Spleen (tissue), 11 donors: Measurements from ENCODE around the gene BACH2. TPM values are rescaled to one million over a fixed set of nuclear protein-coding genes. Genes with fewer than 3 reads are reported as not detected.

ENCODE experiments used
- DNase-seq: peaks from one replicate; pipeline ENCODE4 v3.0.0-alpha.2; 2020
- H3K27ac ChIP-seq, 8 donors: fragments of 200-600 bp; sonication (generic) in 7 of 8; 1 replicate in 4 of 8; 2 replicates in 4 of 8; pipeline versions ENCODE4 v1.5.0 to v1.8.0; 2016 to 2021; ENCODE audit warnings: inconsistent platforms in 4 of 8, mild to moderate bottlenecking in 4 of 8, moderate library complexity in 1 of 8
- H3K27me3 ChIP-seq, 7 donors: fragments of 200-600 bp; sonication (generic) in 6 of 7; replicated peaks in 1 of 7; 1 replicate in 4 of 7; 2 replicates in 3 of 7; pipeline versions ENCODE4 v1.5.0 to v1.8.0; 2016 to 2021; ENCODE audit warnings: inconsistent platforms in 3 of 7, mild to moderate bottlenecking in 1 of 7
- H3K36me3 ChIP-seq, 6 donors: fragments of 200-600 bp; sonication (generic) in 5 of 6; 1 replicate in 4 of 6; 2 replicates in 2 of 6; pipeline versions ENCODE4 v1.5.0 to v1.8.0; 2016 to 2021; ENCODE audit warnings: inconsistent platforms in 2 of 6
- H3K4me1 ChIP-seq, 6 donors: fragments of 200-600 bp; sonication (generic) in 5 of 6; 1 replicate in 3 of 6; 2 replicates in 3 of 6; pipeline versions ENCODE4 v1.5.0 to v1.8.0; 2016 to 2021; ENCODE audit warnings: inconsistent platforms in 3 of 6
- H3K4me3 ChIP-seq, 8 donors: fragments of 200-600 bp; sonication (generic) in 7 of 8; 1 replicate in 4 of 8; 2 replicates in 4 of 8; pipeline versions ENCODE4 v1.5.0 to v1.8.0; 2016 to 2021; ENCODE audit warnings: inconsistent platforms in 4 of 8, mild to moderate bottlenecking in 4 of 8, moderate library complexity in 2 of 8
- H3K9me3 ChIP-seq, 8 donors: fragments of 200-600 bp; sonication (generic) in 7 of 8; 1 replicate in 4 of 8; 2 replicates in 4 of 8; pipeline versions ENCODE4 v1.5.0 to v1.8.0; 2016 to 2021; ENCODE audit warnings: inconsistent platforms in 4 of 8
- POLR2A ChIP-seq, 3 donors: fragments of 450-650 bp; IDR thresholded peaks; one replicate each; pipeline ENCODE4 v1.5.1; 2017; ENCODE audit warnings: antibody characterized with exemption in 3 of 3, mild to moderate bottlenecking in 1 of 3
- POLR2AphosphoS5 ChIP-seq, 3 donors: sonication (generic); formaldehyde crosslinking; IDR thresholded peaks; one replicate each; pipeline ENCODE4 v1.5.1; 2017; ENCODE audit warnings: antibody characterized with exemption in 3 of 3
- WGBS, 5 donors: extraction: QIAGEN DNeasy Blood & Tissue Kit in 3 of 5; methylation state at CpG; one replicate each; pipeline versions ENCODE4 v1.1.5 to v1.1.7; 2013 to 2018; 5-methylcytosine and 5-hydroxymethylcytosine counted together
- intact Hi-C: fragments of 100-400 bp; cut with DNase I; formaldehyde crosslinking; loops from one replicate; pipeline ENCODE4 v1.15.0; 2023; ENCODE audit warnings: low total_unique reads
- polyA plus RNA-seq, 3 donors: library from polyadenylated mRNA; stranded (reverse); fragments of 200-250 nt; gene quantifications; one replicate each; pipeline ENCODE4 v1.2.1, GENCODE V29; 2013
- total RNA-seq, 7 donors: library from RNA; depleted of rRNA in 3 of 7; stranded (reverse); fragments of >200 nt in 3 of 7; fragmentation: NEBNext Ultra II Directional in 4 of 7; extraction: Animal tissue kit (Norgen Biotek cat#: 25700) in 4 of 7; gene quantifications; one replicate each; pipeline versions ENCODE4 v1.1.0 to v1.2.1, GENCODE V29; 2016 to 2021
- TF ChIP-seq, protein P1 (sequence below), 11 experiments: fragments of 200-600 bp in 7 of 11; fragments of 450-650 bp in 4 of 11; sonication (generic) in 4 of 11; IDR thresholded peaks in 8 of 11; conservative IDR thresholded peaks in 3 of 11; 1 replicate in 7 of 11; 2 replicates in 4 of 11; pipeline versions ENCODE4 v1.4.0 to v1.8.0; 2016 to 2021; ENCODE audit warnings: antibody characterized with exemption in 11 of 11, inconsistent platforms in 4 of 11, mild to moderate bottlenecking in 1 of 11
- donor health status: healthy with polysubstance abuse.
- donor health status: DM: no; HTN: no; CAD: no; lungs with moderate emphysema.
- donor health status: DM: no; HTN: no; CAD: no.
- donor health status: Bipolar disorder and iron deficiency.
- donor health status: healthy.
- donor health status: DM: no; HTN: no; CAD: no.
- donor health status: DM: yes; HTN: yes; CAD: no.

BACH2 gene
- total and polyA plus RNA-seq, 10 donors, result 3.0 to 53.8 (median 32.3) TPM

DNA sequence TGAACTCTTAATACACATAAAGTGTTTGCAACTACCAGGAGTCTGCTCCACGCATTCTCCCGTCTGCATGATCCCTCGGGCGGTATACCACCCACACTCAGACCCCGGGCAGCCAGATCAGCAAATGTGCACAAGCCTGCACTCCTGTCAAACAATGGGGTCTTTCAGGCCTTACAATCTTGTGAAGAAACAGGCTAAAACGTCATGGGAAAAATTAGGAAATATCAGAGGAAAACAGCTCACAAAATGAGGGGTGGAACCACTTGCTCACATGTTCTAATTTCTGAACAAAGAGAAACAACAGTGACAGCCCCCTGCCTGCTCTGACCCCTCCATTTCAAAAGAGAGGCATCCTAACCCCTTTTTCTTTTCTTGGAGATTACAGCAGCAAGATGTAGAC is 69.4 kb downstream of the BACH2 start:
- H3K9me3 ChIP-seq, result peaks cover 0 to 16% (median 13%) of the 10 kb centered on the region in 8 donors
- no peak for DNase-seq
- no peaks in the 10 kb centered on the region for H3K27me3 ChIP-seq
- H3K4me3 ChIP-seq, result no peak overlapping the region
- peaks cover 0 to 8% (median 0%) of the 10 kb centered on the region in 6 donors for H3K36me3 ChIP-seq
- peaks cover 13 to 38% (median 22%) of the 10 kb centered on the region in 6 donors for H3K4me1 ChIP-seq
- WGBS, 5 donors, result 87 to 92% (median 90%) methylated on average over 6 of the region's 6 CpGs
- intact Hi-C loops, result no loop called here
- no peak overlapping the region for H3K27ac ChIP-seq
- TF ChIP-seq, protein P1, sequence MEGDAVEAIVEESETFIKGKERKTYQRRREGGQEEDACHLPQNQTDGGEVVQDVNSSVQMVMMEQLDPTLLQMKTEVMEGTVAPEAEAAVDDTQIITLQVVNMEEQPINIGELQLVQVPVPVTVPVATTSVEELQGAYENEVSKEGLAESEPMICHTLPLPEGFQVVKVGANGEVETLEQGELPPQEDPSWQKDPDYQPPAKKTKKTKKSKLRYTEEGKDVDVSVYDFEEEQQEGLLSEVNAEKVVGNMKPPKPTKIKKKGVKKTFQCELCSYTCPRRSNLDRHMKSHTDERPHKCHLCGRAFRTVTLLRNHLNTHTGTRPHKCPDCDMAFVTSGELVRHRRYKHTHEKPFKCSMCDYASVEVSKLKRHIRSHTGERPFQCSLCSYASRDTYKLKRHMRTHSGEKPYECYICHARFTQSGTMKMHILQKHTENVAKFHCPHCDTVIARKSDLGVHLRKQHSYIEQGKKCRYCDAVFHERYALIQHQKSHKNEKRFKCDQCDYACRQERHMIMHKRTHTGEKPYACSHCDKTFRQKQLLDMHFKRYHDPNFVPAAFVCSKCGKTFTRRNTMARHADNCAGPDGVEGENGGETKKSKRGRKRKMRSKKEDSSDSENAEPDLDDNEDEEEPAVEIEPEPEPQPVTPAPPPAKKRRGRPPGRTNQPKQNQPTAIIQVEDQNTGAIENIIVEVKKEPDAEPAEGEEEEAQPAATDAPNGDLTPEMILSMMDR (IDR thresholded peaks at IDR 0.05 in 8 of 11, conservative IDR thresholded peaks at IDR 0.05 in 3 of 11), result no peak

DNA sequence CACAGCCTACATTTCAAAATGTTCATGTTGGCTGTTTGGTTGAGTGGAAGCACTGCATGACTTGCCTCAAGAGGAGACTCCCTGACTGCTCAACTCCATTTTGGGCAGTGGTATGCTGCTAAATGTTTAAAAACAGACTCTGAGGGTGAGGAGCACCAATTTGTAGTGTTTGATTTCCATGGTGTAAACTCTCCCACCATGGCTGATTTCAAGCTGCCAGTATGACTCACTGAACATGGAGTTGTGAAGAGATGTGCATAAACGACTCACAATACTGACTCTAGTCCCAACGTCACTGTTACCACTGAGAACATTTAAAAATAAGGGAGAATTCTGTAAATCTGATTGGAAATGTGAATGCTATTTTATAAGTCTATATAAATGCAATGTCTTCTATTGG is 70.4 kb downstream of the BACH2 start:
- H3K36me3 ChIP-seq, result peaks cover 0 to 8% (median 0%) of the 10 kb centered on the region in 6 donors
- peaks cover 7 to 38% (median 13%) of the 10 kb centered on the region in 6 donors for H3K4me1 ChIP-seq
- intact Hi-C loops, result no loop called here
- 64 to 94% (median 78%) methylated on average over 2 of the region's 2 CpGs for WGBS, 5 donors
- no peak for TF ChIP-seq POLR2AphosphoS5 (IDR thresholded peaks at IDR 0.05)
- TF ChIP-seq POLR2A (IDR thresholded peaks at IDR 0.05), result no peak
- TF ChIP-seq, protein P1 (IDR thresholded peaks at IDR 0.05 in 8 of 11, conservative IDR thresholded peaks at IDR 0.05 in 3 of 11), result no peak
- H3K9me3 ChIP-seq, result peaks cover 0 to 17% (median 13%) of the 10 kb centered on the region in 8 donors
- no peak overlapping the region for H3K4me3 ChIP-seq
- no peaks in the 10 kb centered on the region for H3K27me3 ChIP-seq
- no peak overlapping the region for H3K27ac ChIP-seq
- no peak for DNase-seq

DNA sequence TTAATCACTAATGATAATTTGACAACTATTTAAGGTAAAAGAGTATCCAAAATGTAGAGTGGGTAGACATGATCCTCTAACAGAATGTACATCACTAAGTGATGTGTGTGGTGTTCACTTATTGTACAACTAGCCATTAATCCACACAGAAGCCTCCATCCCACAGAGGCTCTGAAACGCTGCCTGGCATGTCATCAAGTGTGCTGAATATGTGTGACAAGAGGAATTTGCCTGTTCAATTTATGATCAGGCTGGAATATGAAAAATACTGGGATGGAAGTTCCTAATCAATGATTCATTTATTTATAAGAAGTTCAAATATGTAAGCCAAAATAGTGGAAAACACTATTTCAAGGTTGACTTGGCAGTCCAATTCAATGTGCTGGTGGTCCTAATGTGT is 72.4 kb downstream of the BACH2 start:
- intact Hi-C loops, result no loop called here
- TF ChIP-seq POLR2A (IDR thresholded peaks at IDR 0.05) (no peak), POLR2AphosphoS5 (IDR thresholded peaks at IDR 0.05) (no peak)
- TF ChIP-seq, protein P1 (IDR thresholded peaks at IDR 0.05 in 8 of 11, conservative IDR thresholded peaks at IDR 0.05 in 3 of 11), result no peak
- DNase-seq, result no peak
- H3K9me3 ChIP-seq, result peaks cover 0 to 17% (median 13%) of the 10 kb centered on the region in 8 donors
- no peak overlapping the region for H3K4me3 ChIP-seq
- H3K27me3 ChIP-seq, result no peaks in the 10 kb centered on the region
- peaks cover 3 to 40% (median 8%) of the 10 kb centered on the region in 6 donors for H3K4me1 ChIP-seq
- WGBS, 5 donors, result 85 to 100% (median 91%) methylated on average over 1 of the region's 1 CpG
- H3K27ac ChIP-seq, result no peak overlapping the region
- peaks cover 0 to 8% (median 0%) of the 10 kb centered on the region in 6 donors for H3K36me3 ChIP-seq

DNA sequence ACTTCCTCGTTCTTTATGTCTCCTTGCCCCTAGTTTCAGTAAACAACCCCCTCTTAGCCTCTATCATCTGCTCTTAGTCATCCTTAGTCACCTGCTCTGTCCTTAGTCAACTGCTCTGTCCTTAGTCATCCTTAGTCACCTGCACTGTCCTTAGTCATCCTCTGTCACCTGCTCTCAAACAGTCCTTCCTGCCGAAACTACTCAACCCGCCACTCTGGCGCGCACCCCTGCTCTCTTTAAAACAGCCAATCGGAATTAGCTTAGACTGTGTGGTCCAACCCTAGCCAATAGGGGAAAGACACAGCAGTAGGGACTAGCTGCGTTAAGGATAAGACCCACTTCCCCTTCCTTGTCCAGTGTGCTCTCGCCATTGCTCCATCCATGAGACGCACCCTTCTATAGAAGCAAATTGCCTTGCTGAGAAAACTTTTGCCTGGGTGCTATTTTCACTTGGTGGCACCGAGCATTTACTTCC is 73.9 kb downstream of the BACH2 start:
- no peak for DNase-seq
- peaks cover 0 to 17% (median 13%) of the 10 kb centered on the region in 8 donors for H3K9me3 ChIP-seq
- WGBS, 5 donors, result 88 to 94% (median 94%) methylated on average over 10 of the region's 10 CpGs
- peaks cover 0 to 8% (median 0%) of the 10 kb centered on the region in 6 donors for H3K36me3 ChIP-seq
- no peak for TF ChIP-seq POLR2A (IDR thresholded peaks at IDR 0.05)
- H3K27ac ChIP-seq, result no peak overlapping the region
- H3K4me1 ChIP-seq, result peaks cover 3 to 51% (median 21%) of the 10 kb centered on the region in 6 donors
- H3K4me3 ChIP-seq, result no peak overlapping the region
- no peaks in the 10 kb centered on the region for H3K27me3 ChIP-seq
- intact Hi-C loops, result no loop called here
